ENCODE results near the gene VWA8. TPM values are rescaled to one million over a fixed set of nuclear protein-coding genes. Genes with fewer than 3 reads are reported as not detected.

Gene VWA8
- total and polyA plus RNA-seq, 2 donors = 8.1 to 20.9 TPM

DNA sequence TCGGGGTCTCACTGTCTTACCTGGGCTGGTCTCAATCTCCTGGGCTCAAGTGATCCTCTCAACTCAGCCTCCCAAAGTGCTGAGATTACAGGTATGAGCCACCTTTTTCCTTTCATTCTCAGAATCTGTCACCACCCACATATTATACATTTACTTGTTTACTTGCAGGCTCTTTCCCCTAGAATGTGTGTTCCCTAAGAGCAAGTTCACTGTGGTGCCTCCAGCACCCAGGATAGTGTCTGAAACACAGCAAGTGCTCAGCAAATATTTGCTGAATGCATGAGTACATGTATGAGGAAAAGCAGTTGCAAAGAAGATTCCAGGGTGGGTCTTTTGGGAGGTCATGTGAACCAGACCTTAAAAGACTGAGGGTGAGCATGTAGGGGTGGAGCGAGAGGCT lies 406.7 kb downstream of the VWA8 start:
- DNase-seq (ENCODE audit: low read depth in 6 of 9, low spot score in 9 of 9) = no peak
- 98% methylated on average over 2 of the region's 2 CpGs for WGBS
- Histone ChIP-seq H3K27ac (ENCODE audit: low read depth in 1 of 2, low read length in 1 of 2) (no peak overlapping the region), H3K27me3 (ENCODE audit: control insufficient read depth in 2 of 2, insufficient read depth in 1 of 2, low read length in 1 of 2) (no peaks in the 10 kb centered on the region), H3K4me1 (ENCODE audit: control insufficient read depth in 2 of 2, insufficient read depth in 2 of 2, low read length in 2 of 2) (peaks cover 0 to 4% of the 10 kb centered on the region in 2 donors), H3K4me3 (ENCODE audit: low read length in 2 of 2) (no peak overlapping the region), H3K9me3 (ENCODE audit: control insufficient read depth in 2 of 2, insufficient read depth in 1 of 2, low read length in 1 of 2) (no peaks in the 10 kb centered on the region), H3K36me3 (ENCODE audit: control insufficient read depth in 2 of 2, insufficient read depth in 2 of 2, low read length in 1 of 2) (no peaks in the 10 kb centered on the region)

DNA sequence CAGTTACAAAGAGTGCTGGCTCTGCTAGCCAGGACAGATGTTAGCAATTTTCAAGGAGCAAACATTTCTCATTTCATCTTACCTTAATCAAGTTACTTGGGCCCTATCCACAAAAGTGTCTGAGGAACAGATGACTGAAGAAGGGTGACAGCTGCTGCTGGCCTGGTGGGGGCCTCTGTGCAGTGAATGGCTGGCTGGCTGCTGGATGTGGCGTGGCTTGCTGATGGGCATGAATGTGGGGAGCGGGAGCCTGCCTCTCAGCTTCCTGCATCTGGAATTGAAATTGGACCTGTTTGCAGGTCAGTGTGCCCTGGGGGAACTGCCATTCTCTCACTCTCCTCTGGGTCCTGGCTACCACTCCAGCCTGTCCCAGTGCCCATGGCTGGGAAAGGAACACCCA lies 408.9 kb downstream of the VWA8 start:
- WGBS = 97% methylated on average over 2 of the region's 2 CpGs

DNA sequence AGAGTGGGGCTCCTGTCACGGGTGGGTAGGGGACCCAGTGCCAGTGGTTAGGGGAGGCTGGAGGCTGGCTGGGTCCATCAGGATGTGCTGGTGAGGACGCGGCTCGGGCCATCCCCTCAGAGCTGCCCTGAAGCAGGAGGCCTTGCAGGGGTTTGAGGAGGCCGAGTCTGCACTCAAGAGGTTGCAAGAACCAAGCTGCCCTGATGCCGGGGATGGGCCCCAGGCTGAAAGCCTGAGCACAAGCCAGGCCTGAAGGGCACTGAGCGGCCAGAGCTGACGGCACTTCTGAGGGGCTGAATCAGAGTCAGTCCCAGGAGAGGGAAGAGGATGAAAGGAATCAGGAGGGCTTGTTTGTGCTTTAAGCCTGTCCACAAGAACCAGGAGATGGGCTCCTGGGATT lies 410.6 kb downstream of the VWA8 start:
- no peak for DNase-seq (ENCODE audit: low read depth in 6 of 9, low spot score in 9 of 9)
- Histone ChIP-seq H3K27me3 (ENCODE audit: control insufficient read depth in 2 of 2, insufficient read depth in 1 of 2, low read length in 1 of 2) (no peaks in the 10 kb centered on the region), H3K4me1 (ENCODE audit: control insufficient read depth in 2 of 2, insufficient read depth in 2 of 2, low read length in 2 of 2) (peaks cover 0 to 7% of the 10 kb centered on the region in 2 donors), H3K9me3 (ENCODE audit: control insufficient read depth in 2 of 2, insufficient read depth in 1 of 2, low read length in 1 of 2) (no peaks in the 10 kb centered on the region), H3K27ac (ENCODE audit: low read depth in 1 of 2, low read length in 1 of 2) (no peak overlapping the region), H3K36me3 (ENCODE audit: control insufficient read depth in 2 of 2, insufficient read depth in 2 of 2, low read length in 1 of 2) (no peaks in the 10 kb centered on the region), H3K4me3 (ENCODE audit: low read length in 2 of 2) (no peak overlapping the region)
- WGBS = 97% methylated on average over 8 of the region's 8 CpGs

More for the DNA sequence above, 408.9 kb downstream of the VWA8 start:
- H3K9me3 ChIP-seq (ENCODE audit: control insufficient read depth in 2 of 2, insufficient read depth in 1 of 2, low read length in 1 of 2) = no peaks in the 10 kb centered on the region
- no peaks in the 10 kb centered on the region for H3K27me3 ChIP-seq (ENCODE audit: control insufficient read depth in 2 of 2, insufficient read depth in 1 of 2, low read length in 1 of 2)
- H3K27ac ChIP-seq (ENCODE audit: low read depth in 1 of 2, low read length in 1 of 2) = no peak overlapping the region
- peaks cover 0 to 7% of the 10 kb centered on the region in 2 donors for H3K4me1 ChIP-seq (ENCODE audit: control insufficient read depth in 2 of 2, insufficient read depth in 2 of 2, low read length in 2 of 2)
- H3K36me3 ChIP-seq (ENCODE audit: control insufficient read depth in 2 of 2, insufficient read depth in 2 of 2, low read length in 1 of 2) = no peaks in the 10 kb centered on the region
- H3K4me3 ChIP-seq (ENCODE audit: low read length in 2 of 2) = no peak overlapping the region
- no peak for DNase-seq (ENCODE audit: low read depth in 6 of 9, low spot score in 9 of 9)

DNA sequence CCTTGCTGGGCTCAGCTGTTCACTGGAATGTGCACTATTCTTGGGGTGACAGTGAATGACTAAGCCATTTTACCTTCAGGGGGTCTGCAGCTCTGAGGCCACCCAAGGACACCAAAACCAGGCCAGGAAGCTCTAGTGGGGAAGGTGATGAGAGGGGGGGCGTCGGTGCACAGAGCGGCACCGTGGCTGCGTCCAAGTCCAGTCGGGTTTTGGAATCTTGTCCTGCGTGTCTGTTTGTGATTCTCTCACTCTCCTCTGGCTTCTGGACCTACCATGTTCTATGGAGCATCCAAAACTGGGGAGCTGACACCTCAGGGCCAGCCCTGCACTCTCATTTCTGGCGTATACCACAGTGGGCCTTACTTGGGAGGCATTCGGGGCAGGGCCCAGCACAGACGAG lies 411.4 kb downstream of the VWA8 start:
- WGBS = 98% methylated on average over 10 of the region's 10 CpGs
- Histone ChIP-seq H3K27me3 (ENCODE audit: control insufficient read depth in 2 of 2, insufficient read depth in 1 of 2, low read length in 1 of 2) (no peaks in the 10 kb centered on the region), H3K9me3 (ENCODE audit: control insufficient read depth in 2 of 2, insufficient read depth in 1 of 2, low read length in 1 of 2) (no peaks in the 10 kb centered on the region), H3K4me3 (ENCODE audit: low read length in 2 of 2) (no peak overlapping the region), H3K36me3 (ENCODE audit: control insufficient read depth in 2 of 2, insufficient read depth in 2 of 2, low read length in 1 of 2) (no peaks in the 10 kb centered on the region), H3K4me1 (ENCODE audit: control insufficient read depth in 2 of 2, insufficient read depth in 2 of 2, low read length in 2 of 2) (peaks cover 0 to 7% of the 10 kb centered on the region in 2 donors), H3K27ac (ENCODE audit: low read depth in 1 of 2, low read length in 1 of 2) (no peak overlapping the region)
- no peak for DNase-seq (ENCODE audit: low read depth in 6 of 9, low spot score in 9 of 9)

DNA sequence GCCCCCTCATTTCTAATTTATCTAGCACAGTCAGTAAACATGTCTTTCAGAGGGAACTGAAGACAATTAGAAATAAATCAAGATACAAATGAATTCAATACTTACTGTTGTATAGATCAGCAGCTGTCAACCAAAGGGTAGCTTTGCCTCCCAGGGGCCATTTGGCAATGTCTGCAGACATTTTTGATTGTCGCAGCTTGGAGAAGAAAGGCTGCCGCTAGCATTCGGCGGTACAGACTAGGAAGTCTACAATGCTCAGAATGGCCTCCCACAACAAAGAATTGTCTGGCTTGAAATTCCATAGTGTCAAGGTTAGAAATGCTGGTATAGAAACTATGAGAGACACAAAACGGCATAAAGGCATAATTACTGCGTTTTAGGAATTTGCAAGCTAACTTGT lies 412.0 kb downstream of the VWA8 start:
- no peak overlapping the region for H3K27ac ChIP-seq (ENCODE audit: low read depth in 1 of 2, low read length in 1 of 2)
- 98% methylated on average over 6 of the region's 6 CpGs for WGBS
- no peak overlapping the region for H3K4me3 ChIP-seq (ENCODE audit: low read length in 2 of 2)
- no peak for DNase-seq (ENCODE audit: low read depth in 6 of 9, low spot score in 9 of 9)
- peaks cover 0 to 2% of the 10 kb centered on the region in 2 donors for H3K9me3 ChIP-seq (ENCODE audit: control insufficient read depth in 2 of 2, insufficient read depth in 1 of 2, low read length in 1 of 2)
- no peaks in the 10 kb centered on the region for H3K36me3 ChIP-seq (ENCODE audit: control insufficient read depth in 2 of 2, insufficient read depth in 2 of 2, low read length in 1 of 2)
- H3K4me1 ChIP-seq (ENCODE audit: control insufficient read depth in 2 of 2, insufficient read depth in 2 of 2, low read length in 2 of 2) = peaks cover 0 to 7% of the 10 kb centered on the region in 2 donors
- no peaks in the 10 kb centered on the region for H3K27me3 ChIP-seq (ENCODE audit: control insufficient read depth in 2 of 2, insufficient read depth in 1 of 2, low read length in 1 of 2)

DNA sequence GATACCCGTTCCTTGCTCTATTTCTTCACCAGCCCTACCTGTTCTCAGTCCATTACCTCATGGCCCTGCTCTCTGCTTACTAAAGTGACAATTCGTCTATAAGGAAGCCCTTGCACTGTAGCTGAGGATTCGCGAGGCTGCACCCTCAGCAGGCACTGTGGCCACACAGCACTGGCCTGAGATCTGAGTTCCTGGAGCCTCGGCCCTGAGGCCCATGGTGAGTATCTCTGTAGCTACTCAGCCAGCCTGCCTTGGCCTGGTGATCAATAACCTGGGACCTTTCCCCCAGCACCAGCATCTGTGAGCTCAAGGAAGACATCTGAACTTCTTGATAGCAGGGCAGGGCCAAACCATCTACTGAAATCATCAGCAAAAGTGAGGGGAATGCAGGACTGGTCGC lies 412.9 kb downstream of the VWA8 start:
- Histone ChIP-seq H3K27ac (ENCODE audit: low read depth in 1 of 2, low read length in 1 of 2) (no peak overlapping the region), H3K36me3 (ENCODE audit: control insufficient read depth in 2 of 2, insufficient read depth in 2 of 2, low read length in 1 of 2) (peaks cover 0 to 2% of the 10 kb centered on the region in 2 donors), H3K4me1 (ENCODE audit: control insufficient read depth in 2 of 2, insufficient read depth in 2 of 2, low read length in 2 of 2) (peaks cover 0 to 7% of the 10 kb centered on the region in 2 donors), H3K9me3 (ENCODE audit: control insufficient read depth in 2 of 2, insufficient read depth in 1 of 2, low read length in 1 of 2) (peaks cover 0 to 11% of the 10 kb centered on the region in 2 donors), H3K4me3 (ENCODE audit: low read length in 2 of 2) (no peak overlapping the region), H3K27me3 (ENCODE audit: control insufficient read depth in 2 of 2, insufficient read depth in 1 of 2, low read length in 1 of 2) (no peaks in the 10 kb centered on the region)
- WGBS = 98% methylated on average over 6 of the region's 6 CpGs
- no peak for DNase-seq (ENCODE audit: low read depth in 6 of 9, low spot score in 9 of 9)

DNA sequence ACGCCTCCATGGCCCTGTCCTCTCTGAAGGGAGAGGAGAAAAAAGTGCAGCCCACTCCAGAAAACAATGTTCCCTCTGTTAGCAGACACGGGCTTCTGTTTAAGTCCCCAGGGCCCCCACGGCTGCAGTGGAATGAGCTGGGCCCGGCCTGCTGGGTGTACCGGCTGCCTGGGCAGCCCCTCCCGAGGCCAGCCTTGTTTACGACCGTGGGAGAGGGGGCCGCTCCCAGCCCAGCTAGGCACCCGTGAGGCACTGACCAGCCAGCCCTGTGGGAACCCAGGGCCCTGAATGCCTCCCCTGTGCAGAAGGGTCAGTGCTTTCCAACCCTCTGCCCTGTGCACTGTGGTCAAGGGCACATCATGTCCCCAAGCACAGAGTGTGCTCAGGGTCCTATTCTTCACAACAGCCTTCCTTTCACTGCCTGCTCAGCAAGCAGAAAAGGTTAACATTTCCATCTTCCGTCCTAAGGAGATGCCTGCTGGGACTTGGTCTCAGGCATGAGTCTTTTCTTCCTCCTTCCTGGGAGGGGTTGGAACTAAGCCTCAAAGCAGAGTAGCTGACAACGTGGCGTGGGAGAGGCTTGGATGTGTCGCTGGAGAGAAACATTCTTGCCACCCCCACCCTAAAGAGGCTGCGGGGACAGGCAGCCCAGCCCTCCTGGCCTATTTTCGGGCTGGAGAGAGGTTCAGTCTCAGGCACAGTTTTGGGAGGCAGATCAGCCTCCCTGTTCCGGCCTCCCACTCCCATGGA lies 413.5 kb downstream of the VWA8 start:
- Histone ChIP-seq H3K9me3 (ENCODE audit: control insufficient read depth in 2 of 2, insufficient read depth in 1 of 2, low read length in 1 of 2) (peaks cover 0 to 17% of the 10 kb centered on the region in 2 donors), H3K27ac (ENCODE audit: low read depth in 1 of 2, low read length in 1 of 2) (no peak overlapping the region), H3K27me3 (ENCODE audit: control insufficient read depth in 2 of 2, insufficient read depth in 1 of 2, low read length in 1 of 2) (no peaks in the 10 kb centered on the region), H3K36me3 (ENCODE audit: control insufficient read depth in 2 of 2, insufficient read depth in 2 of 2, low read length in 1 of 2) (peaks cover 0 to 2% of the 10 kb centered on the region in 2 donors), H3K4me3 (ENCODE audit: low read length in 2 of 2) (no peak overlapping the region), H3K4me1 (ENCODE audit: control insufficient read depth in 2 of 2, insufficient read depth in 2 of 2, low read length in 2 of 2) (peaks cover 0 to 7% of the 10 kb centered on the region in 2 donors)
- WGBS = 96% methylated on average over 17 of the region's 17 CpGs
- no peak for DNase-seq (ENCODE audit: low read depth in 6 of 9, low spot score in 9 of 9)

DNA sequence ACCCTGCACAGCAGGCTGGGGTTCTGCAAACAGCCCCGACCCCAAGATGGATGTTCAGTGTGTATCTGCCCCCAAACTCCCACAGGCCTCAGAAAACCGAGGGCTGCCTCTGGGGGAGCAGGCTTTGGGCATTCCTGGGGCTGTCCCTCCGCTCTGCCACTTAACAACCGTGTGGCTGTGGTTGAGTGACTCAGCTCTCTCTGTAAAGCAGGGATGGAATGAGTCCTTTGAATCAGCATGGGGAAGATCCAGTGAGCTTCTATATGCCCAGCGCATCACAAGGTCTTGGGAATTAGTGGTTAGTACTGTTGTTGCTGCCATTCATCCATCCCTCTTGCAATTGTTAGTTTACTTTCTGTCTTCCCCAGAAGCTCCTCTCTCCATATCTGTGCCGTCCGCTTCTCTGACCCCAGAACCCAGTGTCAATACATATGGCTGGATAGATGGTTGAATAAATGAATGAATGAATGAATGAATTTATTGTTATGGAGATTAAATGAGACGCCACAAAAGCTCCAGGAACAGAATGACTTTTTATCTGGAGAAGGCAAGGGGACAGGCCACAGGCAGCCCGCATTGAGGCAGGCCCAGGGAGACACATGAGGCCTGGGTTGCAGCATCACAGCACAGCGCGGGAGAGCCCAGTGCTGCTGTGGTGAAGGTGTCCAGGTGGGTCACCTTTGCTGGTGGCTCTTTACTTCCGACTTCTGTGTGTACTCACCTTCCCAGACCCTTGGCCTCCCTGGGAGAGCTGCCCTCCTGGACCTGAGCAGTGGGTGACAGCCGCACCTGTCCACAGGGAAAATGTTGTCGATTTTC lies 414.3 kb downstream of the VWA8 start:
- WGBS = 95% methylated on average over 14 of the region's 14 CpGs
- peaks cover 0 to 22% of the 10 kb centered on the region in 2 donors for H3K9me3 ChIP-seq (ENCODE audit: control insufficient read depth in 2 of 2, insufficient read depth in 1 of 2, low read length in 1 of 2)
- H3K36me3 ChIP-seq (ENCODE audit: control insufficient read depth in 2 of 2, insufficient read depth in 2 of 2, low read length in 1 of 2) = peaks cover 0 to 2% of the 10 kb centered on the region in 2 donors
- no peak for DNase-seq (ENCODE audit: low read depth in 6 of 9, low spot score in 9 of 9)
- H3K4me3 ChIP-seq (ENCODE audit: low read length in 2 of 2) = no peak overlapping the region
- H3K27ac ChIP-seq (ENCODE audit: low read depth in 1 of 2, low read length in 1 of 2) = no peak overlapping the region
- peaks cover 0 to 4% of the 10 kb centered on the region in 2 donors for H3K4me1 ChIP-seq (ENCODE audit: control insufficient read depth in 2 of 2, insufficient read depth in 2 of 2, low read length in 2 of 2)
- no peaks in the 10 kb centered on the region for H3K27me3 ChIP-seq (ENCODE audit: control insufficient read depth in 2 of 2, insufficient read depth in 1 of 2, low read length in 1 of 2)

DNA sequence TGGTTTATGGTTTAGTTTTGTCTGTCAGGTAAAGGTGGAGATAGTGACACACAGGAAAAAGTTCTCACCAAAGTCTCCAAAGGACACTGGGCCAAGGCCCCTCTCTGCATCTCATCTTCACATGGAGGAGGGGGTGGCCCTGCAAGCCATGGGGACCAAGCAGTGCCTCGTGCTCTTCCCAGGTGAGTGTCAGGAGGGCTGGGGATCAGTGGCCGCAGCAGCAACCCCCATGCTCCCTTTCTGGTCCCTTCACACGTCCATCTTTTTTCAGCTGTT lies 415.5 kb downstream of the VWA8 start:
- DNase-seq (ENCODE audit: low read depth in 6 of 9, low spot score in 9 of 9) = no peak
- WGBS = 63% methylated on average over 3 of the region's 3 CpGs
- H3K4me1 ChIP-seq (ENCODE audit: control insufficient read depth in 2 of 2, insufficient read depth in 2 of 2, low read length in 2 of 2) = peaks cover 0 to 3% of the 10 kb centered on the region in 2 donors
- H3K27ac ChIP-seq (ENCODE audit: low read depth in 1 of 2, low read length in 1 of 2) = no peak overlapping the region
- peaks cover 0 to 2% of the 10 kb centered on the region in 2 donors for H3K36me3 ChIP-seq (ENCODE audit: control insufficient read depth in 2 of 2, insufficient read depth in 2 of 2, low read length in 1 of 2)
- peaks cover 0 to 22% of the 10 kb centered on the region in 2 donors for H3K9me3 ChIP-seq (ENCODE audit: control insufficient read depth in 2 of 2, insufficient read depth in 1 of 2, low read length in 1 of 2)
- no peaks in the 10 kb centered on the region for H3K27me3 ChIP-seq (ENCODE audit: control insufficient read depth in 2 of 2, insufficient read depth in 1 of 2, low read length in 1 of 2)
- H3K4me3 ChIP-seq (ENCODE audit: low read length in 2 of 2) = no peak overlapping the region

Data from thymus (tissue), 11 donors.